VCaP (cell line): ENCODE data around the gene RBP3.

ENCODE experiments used
- H3K27ac ChIP-seq: fragments of 450-650 bp; 2 replicates; pipeline ENCODE4 v1.5.1; 2017
- CTCF ChIP-seq: fragments of 450-650 bp; conservative IDR thresholded peaks from 2 replicates; pipeline ENCODE4 v1.5.1; 2017; ENCODE audit warnings: mild to moderate bottlenecking, moderate library complexity

RBP3 gene

GRCh38 chr10:47347303-47347675 lies 874 bp upstream of the RBP3 start:
- TF ChIP-seq CTCF, result no peak
- H3K27ac ChIP-seq, result no peak overlapping the region

- no peak for TF ChIP-seq CTCF
- no peak overlapping the region for H3K27ac ChIP-seq
Observed at GRCh38 chr10:47348661-47349470, 703 bp downstream of the RBP3 start.

GRCh38 chr10:47349516-47349915 lies 1.4 kb downstream of the RBP3 start:
- H3K27ac ChIP-seq, result no peak overlapping the region
- TF ChIP-seq CTCF, result no peak

- TF ChIP-seq CTCF, result no peak
- no peak overlapping the region for H3K27ac ChIP-seq
Observed at GRCh38 chr10:47349941-47350371, 1.8 kb downstream of the RBP3 start.

GRCh38 chr10:47350671-47351640 lies 2.8 kb downstream of the RBP3 start:
- no peak overlapping the region for H3K27ac ChIP-seq
- no peak for TF ChIP-seq CTCF

GRCh38 chr10:47351899-47352815 lies 4.0 kb downstream of the RBP3 start:
- H3K27ac ChIP-seq, result no peak overlapping the region
- no peak for TF ChIP-seq CTCF
